Measurements from ENCODE around the gene SEC22A.

The SEC22A gene

GRCh38 chr3:123201557-123202427 lies at the start of gene SEC22A:
TSS of gene SEC22A (plus strand) at chr3:123201943. CDS start at chr3:123209218, 7,275 bp downstream.
- peak; percentile 89 for DNase-seq (ENCODE audit: low read depth, low spot score)

- no peak for DNase-seq (ENCODE audit: low read depth, low spot score)
These were observed 49.1 kb upstream of the SEC22A start for GRCh38 chr3:123152687-123153086.

GRCh38 chr3:123153125-123154019 lies 48.4 kb upstream of the SEC22A start:
- no peak for DNase-seq (ENCODE audit: low read depth, low spot score)

- DNase-seq (ENCODE audit: low read depth, low spot score), result no peak
These were observed 47.4 kb upstream of the SEC22A start for GRCh38 chr3:123154020-123154985.

DNA sequence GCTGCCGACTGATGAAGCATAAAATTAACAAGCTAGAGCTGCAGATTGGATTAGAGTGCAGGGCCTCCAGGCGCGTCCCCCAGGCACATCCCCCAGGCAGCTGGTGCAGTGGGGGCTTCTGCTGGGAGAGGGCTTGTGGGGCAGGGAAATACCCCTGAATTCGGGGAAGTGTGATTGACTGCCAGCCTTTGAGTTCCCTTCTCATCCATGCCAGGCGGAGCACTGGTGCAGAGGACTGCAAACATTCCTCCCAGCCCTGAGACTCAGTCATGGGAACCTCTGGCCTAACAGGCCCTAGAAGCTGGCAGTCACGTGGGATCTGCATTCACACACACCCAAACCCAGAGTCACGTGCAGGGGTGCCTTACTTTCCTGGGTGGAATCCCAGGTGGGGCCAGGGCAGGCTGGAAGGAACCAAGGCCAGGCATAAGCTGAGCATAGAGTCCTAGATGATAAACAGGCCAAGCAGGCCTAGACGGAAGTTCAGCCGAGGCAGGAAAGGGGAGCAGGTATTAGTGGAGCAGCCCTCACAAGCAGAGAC lies 46.2 kb upstream of the SEC22A start:
- no peak for DNase-seq (ENCODE audit: low read depth, low spot score)

- no peak for DNase-seq (ENCODE audit: low read depth, low spot score)
These were observed 45.3 kb upstream of the SEC22A start for GRCh38 chr3:123156276-123156995.

- DNase-seq (ENCODE audit: low read depth, low spot score), result no peak
These were observed 44.5 kb upstream of the SEC22A start for GRCh38 chr3:123157209-123157597.

DNA sequence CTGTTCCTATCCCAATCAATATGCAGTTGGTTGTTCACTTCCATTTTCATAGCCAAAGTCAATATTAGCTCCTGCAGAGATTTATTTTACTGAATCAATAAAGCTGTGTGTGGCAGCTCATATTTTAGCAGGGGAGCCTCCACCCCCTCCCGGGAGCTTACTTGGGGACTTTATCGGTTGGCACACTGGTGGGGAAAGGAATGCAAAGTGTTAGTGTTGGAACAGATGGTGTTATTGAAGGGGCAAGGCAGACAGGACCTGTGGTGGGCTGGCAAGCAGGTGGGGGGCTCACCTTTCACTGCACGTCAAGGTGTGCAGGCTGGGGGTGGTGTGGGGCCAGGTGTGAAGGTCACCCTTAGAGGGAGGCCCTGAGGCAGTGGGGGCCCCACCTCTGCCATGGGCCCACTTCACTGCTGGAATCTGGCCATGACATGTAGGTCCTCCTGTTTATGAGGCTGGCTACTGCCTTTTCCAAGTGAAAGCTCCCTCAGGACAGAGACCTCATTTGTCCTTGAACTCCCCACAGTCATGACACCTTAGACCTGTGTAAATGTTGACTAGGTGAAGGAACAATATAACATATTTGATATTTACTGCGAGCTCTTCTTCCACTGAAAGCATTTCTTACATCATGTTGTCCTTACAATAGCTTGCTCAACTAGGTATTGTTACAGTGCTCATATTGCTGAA lies 44.0 kb upstream of the SEC22A start:
- DNase-seq (ENCODE audit: low read depth, low spot score), result no peak

DNA sequence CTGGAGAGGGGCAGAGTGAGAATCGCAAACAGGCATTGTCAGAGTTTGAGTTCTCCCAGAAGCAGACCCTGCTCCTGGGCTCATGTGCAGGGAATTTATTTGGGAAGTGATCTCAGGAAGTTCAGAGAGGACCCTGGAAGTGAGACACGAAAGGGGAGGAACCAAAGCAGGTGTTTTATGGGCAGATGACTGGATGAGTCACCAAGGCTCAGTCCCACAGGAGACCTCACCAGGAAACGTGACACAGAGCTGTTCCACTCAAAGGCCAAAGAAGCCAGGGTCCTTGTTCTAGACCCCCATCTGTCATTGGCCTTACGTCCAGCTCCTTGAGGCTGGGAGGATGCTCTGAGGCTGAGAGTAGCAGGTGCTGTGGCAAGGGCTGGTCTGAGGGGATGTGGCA lies 43.4 kb upstream of the SEC22A start:
- no peak for DNase-seq (ENCODE audit: low read depth, low spot score)

DNA sequence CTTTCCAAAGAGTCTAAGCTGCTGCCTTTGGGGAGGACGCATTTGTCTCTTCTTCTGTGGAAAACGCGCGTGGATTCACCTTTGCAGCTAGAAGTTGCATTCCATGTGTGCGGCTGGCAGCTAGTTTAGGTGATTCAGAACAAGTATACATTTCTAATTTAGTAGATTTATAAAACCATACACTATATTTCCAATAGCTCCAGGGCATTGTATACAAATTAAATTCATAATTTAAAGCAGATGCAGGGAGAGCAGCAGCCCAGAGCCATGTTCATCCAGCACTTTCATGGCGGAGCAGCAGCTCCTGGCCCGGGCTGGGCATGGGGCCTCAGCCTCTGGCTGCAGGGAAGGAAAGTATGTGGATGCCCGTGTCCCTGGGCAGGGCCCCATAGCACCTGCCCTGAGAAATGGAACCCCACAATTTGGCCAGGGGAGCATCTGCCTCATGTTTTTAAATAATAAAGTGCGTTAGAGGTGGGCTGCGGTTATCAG lies 42.8 kb upstream of the SEC22A start:
- no peak for DNase-seq (ENCODE audit: low read depth, low spot score)

DNA sequence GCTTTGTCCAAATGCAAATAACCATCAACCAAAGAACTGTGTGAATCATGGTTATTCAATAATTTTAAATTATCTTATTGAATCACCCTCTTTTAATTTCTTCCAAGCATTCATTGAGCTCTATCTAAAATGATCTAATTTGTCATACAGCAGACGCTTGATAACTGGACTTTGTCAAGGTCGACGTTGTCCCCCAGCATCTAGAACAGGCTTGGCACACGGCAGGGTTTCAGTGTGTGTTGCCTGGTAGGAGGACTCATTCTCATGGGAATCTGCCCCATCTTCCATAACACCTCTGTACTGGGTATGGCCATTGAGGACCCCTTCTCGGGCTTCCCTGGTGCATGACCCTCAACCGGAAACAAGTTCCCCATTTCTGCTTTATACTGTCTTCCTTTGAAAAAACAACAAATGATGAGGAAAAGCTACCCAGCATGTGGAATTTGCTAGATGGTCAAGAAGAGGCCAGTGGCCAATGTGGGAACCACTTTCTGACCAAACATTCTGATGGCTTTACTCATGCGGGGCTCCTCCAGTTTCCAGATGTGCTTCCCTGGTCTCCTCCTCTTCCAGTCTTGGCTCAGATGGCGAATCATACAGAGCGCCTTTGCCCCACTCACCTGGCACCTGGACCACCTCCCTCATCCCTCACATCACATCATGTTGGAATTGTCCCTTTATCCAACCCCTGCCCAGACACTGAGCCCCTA lies 41.7 kb upstream of the SEC22A start:
- no peak for DNase-seq (ENCODE audit: low read depth, low spot score)

GRCh38 chr3:123161167-123161566 lies 40.6 kb upstream of the SEC22A start:
- no peak for DNase-seq (ENCODE audit: low read depth, low spot score)

DNA sequence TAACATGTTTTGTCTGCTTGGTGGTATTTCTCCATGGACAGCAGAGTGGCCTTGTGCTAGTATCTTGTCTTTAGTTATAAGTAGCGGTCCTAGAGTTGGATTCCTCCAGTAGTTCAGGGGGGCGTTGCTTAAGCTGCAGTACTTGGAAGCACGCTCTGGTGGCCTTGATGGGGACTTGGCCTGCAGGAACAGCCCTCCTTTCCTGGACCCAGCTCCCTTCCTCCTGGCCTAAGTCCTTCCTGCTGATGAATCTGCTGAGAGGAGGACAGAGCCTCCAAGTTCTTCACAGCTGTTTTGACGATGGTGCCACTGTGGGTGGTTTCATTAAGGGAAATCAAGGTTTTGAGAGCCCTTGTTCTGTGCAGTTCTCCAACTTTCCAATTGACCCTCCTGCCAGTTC lies 38.6 kb upstream of the SEC22A start:
- DNase-seq (ENCODE audit: low read depth, low spot score), result no peak

GRCh38 chr3:123165163-123165562 lies 36.6 kb upstream of the SEC22A start:
- no peak for DNase-seq (ENCODE audit: low read depth, low spot score)

DNA sequence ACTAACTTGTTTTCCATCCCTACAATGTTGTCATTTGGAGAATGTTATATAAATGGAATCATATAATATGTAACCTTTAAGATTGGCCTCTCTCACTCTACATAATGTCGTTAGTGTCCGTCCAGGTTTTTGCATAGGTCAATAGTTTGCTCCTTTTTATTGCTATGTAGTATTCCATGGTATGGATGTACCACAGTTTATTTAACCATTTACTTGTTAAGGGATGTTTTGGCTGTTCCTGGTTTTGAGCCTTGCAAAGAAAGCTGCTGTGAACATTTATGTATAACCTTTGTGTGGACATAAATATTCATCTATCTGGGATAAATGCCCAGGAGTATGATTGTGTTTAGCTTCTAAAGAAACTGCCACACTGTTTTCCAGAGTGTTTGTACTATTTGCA lies 34.1 kb upstream of the SEC22A start:
- no peak for DNase-seq (ENCODE audit: low read depth, low spot score)

GRCh38 chr3:123168122-123168521 lies 33.6 kb upstream of the SEC22A start:
- no peak for DNase-seq (ENCODE audit: low read depth, low spot score)

GRCh38 chr3:123168605-123169004 lies 33.1 kb upstream of the SEC22A start:
- no peak for DNase-seq (ENCODE audit: low read depth, low spot score)

DNA sequence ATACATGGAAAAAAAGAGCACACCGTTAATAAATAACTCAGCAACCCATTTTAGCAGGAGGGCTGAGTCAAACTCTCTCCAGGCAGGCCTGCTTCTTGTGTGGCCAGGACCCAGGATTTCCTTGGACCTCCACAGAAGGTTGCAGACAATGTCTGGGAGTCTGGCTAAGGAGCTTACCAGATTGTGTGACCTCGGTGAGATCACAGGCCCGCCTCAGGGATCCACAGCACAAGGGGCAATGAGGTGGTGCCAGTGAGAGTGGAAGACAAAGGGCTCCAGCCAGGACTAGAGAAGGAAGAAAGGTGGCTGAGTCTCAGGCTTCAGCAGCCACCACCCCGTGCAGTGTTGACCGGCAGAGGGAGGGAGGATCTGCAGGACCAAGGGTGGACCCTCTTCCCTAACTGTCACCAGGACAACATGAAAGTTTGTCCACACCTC lies 32.2 kb upstream of the SEC22A start:
- no peak for DNase-seq (ENCODE audit: low read depth, low spot score)

DNA sequence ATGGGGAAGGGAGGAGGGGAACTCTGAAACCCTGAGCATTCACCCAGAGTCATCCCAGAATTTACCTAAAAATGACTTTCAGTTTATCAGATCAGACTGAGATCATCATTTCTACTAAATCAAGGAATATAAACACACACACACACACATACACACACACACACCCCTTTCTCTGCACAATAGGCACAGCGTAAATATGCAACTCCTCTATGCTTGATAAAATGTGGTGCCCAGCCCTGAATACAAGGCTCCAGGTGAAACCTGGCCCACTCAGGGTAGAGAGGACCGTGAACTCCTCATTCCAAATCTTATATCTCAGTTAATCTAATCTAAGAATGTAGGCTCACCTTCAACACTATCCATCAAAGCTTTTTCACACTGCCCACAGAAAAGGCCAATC lies 31.8 kb upstream of the SEC22A start:
- no peak for DNase-seq (ENCODE audit: low read depth, low spot score)

All from activated naive CD8-positive, alpha-beta T cell treated with anti-CD3 and anti-CD28 coated beads, Interleukin-2, amount 50 U/mL, for 16 hours (primary cell).